ENCODE measurements around the gene KDR. TPM values are rescaled to one million over a fixed set of nuclear protein-coding genes. Genes with fewer than 3 reads are reported as not detected.

The KDR gene
- polyA plus RNA-seq, 1 of the 3 experiments (the other 2 are of a cell fraction), result not detected

- Histone ChIP-seq H3K27me3 (ENCODE audit: insufficient read depth) (no peaks in the 10 kb centered on the region), H3K9me2 (no peaks in the 10 kb centered on the region), H3K9me3 (no peaks in the 10 kb centered on the region), H2AFZ (ENCODE audit: low read depth) (no peak overlapping the region), H3K79me2 (ENCODE audit: insufficient read depth) (no peaks in the 10 kb centered on the region), H3K36me3 (replicated peaks in 1 of 2; ENCODE audit: control insufficient read depth in 1 of 2, insufficient read depth in 2 of 2, low read length in 1 of 2) (no peaks in the 10 kb centered on the region), H3K4me1 (ENCODE audit: control insufficient read depth in 1 of 2, insufficient read depth in 2 of 2, low read depth in 1 of 2, low read length in 1 of 2) (peaks cover 0 to 3% of the 10 kb centered on the region in 2 experiments; a peak in 1 of 4 replicates), H3K9ac (no peak overlapping the region), H3K27ac (ENCODE audit: low read depth in 2 of 2, low read length in 1 of 2) (no peak overlapping the region), H4K20me1 (ENCODE audit: insufficient read depth) (no peaks in the 10 kb centered on the region), H3K4me2 (no peak overlapping the region), H3K4me3 (ENCODE audit: low read depth in 2 of 2, low read length in 1 of 2) (no peak overlapping the region), H3F3A (replicated peaks; ENCODE audit: insufficient read depth) (no peaks in the 10 kb centered on the region)
- POLR2A ChIA-PET, result no interaction called here
- no peak for TF ChIP-seq EZH2phosphoT487 (IDR thresholded peaks at IDR 0.05; ENCODE audit: borderline replicate concordance, low read depth)
- TF ChIP-seq RAD21 (IDR thresholded peaks at IDR 0.05; ENCODE audit: low read length), result no peak
- TF ChIP-seq TEAD4 (IDR thresholded peaks at IDR 0.05; ENCODE audit: borderline replicate concordance, insufficient read depth), result no peak
- TF ChIP-seq TAF1 (IDR thresholded peaks at IDR 0.05; ENCODE audit: borderline replicate concordance, low read depth, low read length), result no peak
- DNase-seq, result no peak
- CTCF ChIA-PET, result interaction anchor here (1.0 kb wide), 1 partner anchor 137 kb away, joined by 3 read pairs; no protein-coding TSS in a partner anchor
- 38% methylated on average over 5 of the region's 5 CpGs for WGBS (ENCODE audit: low lambda C conversion rate)
Observed at GRCh38 chr4:55032179-55032578, 93.2 kb downstream of the KDR start.

DNA sequence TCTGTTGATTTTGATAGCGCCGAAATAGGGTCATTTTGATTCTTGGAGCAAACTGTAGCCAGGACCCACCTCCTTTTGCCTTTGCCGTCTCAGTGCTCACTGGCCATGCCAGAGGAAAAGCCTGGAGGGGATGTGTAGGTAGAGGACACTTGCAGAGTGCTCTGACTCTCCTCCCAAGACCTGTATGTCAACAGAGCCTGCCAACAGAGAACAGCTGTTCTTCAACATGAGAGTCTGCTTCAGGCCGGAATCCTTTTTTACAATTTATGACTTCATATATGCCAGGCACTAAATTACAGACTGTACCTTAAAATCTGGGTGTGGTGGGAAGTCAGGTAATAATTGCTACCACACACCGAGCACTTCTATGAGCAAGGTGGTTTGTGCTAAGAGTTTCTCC, 94.2 kb downstream of the KDR start:
- no peak overlapping the region for H2AFZ ChIP-seq (ENCODE audit: low read depth)
- H3K4me3 ChIP-seq (ENCODE audit: low read depth in 2 of 2, low read length in 1 of 2), result no peak overlapping the region
- no peak for DNase-seq
- H3K27ac ChIP-seq (ENCODE audit: low read depth in 2 of 2, low read length in 1 of 2), result no peak overlapping the region; a peak in 1 of 4 replicates
- ChIA-PET POLR2A (no interaction called here), CTCF (interaction anchor here (1.0 kb wide), 1 partner anchor 138 kb away, joined by 3 read pairs; no protein-coding TSS in a partner anchor)
- no peaks in the 10 kb centered on the region for H3K9me2 ChIP-seq
- 22% methylated on average over 5 of the region's 5 CpGs for WGBS (ENCODE audit: low lambda C conversion rate)
- H3F3A ChIP-seq (replicated peaks; ENCODE audit: insufficient read depth), result no peaks in the 10 kb centered on the region
- no peaks in the 10 kb centered on the region for H4K20me1 ChIP-seq (ENCODE audit: insufficient read depth)
- H3K27me3 ChIP-seq (ENCODE audit: insufficient read depth), result no peaks in the 10 kb centered on the region
- H3K9me3 ChIP-seq, result no peaks in the 10 kb centered on the region
- no peaks in the 10 kb centered on the region for H3K79me2 ChIP-seq (ENCODE audit: insufficient read depth)
- H3K9ac ChIP-seq, result no peak overlapping the region
- no peak overlapping the region for H3K4me2 ChIP-seq
- peaks cover 0 to 3% of the 10 kb centered on the region in 2 experiments; a peak in 1 of 4 replicates for H3K4me1 ChIP-seq (ENCODE audit: control insufficient read depth in 1 of 2, insufficient read depth in 2 of 2, low read depth in 1 of 2, low read length in 1 of 2)
- H3K36me3 ChIP-seq (replicated peaks in 1 of 2; ENCODE audit: control insufficient read depth in 1 of 2, insufficient read depth in 2 of 2, low read length in 1 of 2), result no peaks in the 10 kb centered on the region
- TF ChIP-seq MXI1 (IDR thresholded peaks at IDR 0.05; ENCODE audit: low read depth, low read length) (no peak), EZH2phosphoT487 (IDR thresholded peaks at IDR 0.05; ENCODE audit: borderline replicate concordance, low read depth) (no peak), PBX3 (IDR thresholded peaks at IDR 0.05) (no peak), NRF1 (IDR thresholded peaks at IDR 0.05; ENCODE audit: low read depth, low read length) (no peak), REST (IDR thresholded peaks at IDR 0.05; ENCODE audit: low read depth, low read length) (no peak), NFIC (IDR thresholded peaks at IDR 0.05; ENCODE audit: borderline replicate concordance) (no peak), JUND (IDR thresholded peaks at IDR 0.05) (no peak), SIN3A (IDR thresholded peaks at IDR 0.05; ENCODE audit: borderline replicate concordance, low read depth, low read length) (no peak), YY1 (IDR thresholded peaks at IDR 0.05; ENCODE audit: low read depth) (no peak), SMC3 (IDR thresholded peaks at IDR 0.05; ENCODE audit: low read depth, low read length) (no peak), RFX5 (IDR thresholded peaks at IDR 0.05; ENCODE audit: low read length) (no peak), CHD2 (IDR thresholded peaks at IDR 0.05; ENCODE audit: low read length, partially characterized antibody) (no peak)
- TF ChIP-seq, protein P1, sequence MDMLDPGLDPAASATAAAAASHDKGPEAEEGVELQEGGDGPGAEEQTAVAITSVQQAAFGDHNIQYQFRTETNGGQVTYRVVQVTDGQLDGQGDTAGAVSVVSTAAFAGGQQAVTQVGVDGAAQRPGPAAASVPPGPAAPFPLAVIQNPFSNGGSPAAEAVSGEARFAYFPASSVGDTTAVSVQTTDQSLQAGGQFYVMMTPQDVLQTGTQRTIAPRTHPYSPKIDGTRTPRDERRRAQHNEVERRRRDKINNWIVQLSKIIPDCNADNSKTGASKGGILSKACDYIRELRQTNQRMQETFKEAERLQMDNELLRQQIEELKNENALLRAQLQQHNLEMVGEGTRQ (IDR thresholded peaks at IDR 0.05; ENCODE audit: borderline replicate concordance, low read depth, low read length), result no peak
- TF ChIP-seq, protein P2, sequence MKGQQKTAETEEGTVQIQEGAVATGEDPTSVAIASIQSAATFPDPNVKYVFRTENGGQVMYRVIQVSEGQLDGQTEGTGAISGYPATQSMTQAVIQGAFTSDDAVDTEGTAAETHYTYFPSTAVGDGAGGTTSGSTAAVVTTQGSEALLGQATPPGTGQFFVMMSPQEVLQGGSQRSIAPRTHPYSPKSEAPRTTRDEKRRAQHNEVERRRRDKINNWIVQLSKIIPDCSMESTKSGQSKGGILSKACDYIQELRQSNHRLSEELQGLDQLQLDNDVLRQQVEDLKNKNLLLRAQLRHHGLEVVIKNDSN (IDR thresholded peaks at IDR 0.05; ENCODE audit: borderline replicate concordance, low read depth), result no peak
- TF ChIP-seq, protein P3, sequence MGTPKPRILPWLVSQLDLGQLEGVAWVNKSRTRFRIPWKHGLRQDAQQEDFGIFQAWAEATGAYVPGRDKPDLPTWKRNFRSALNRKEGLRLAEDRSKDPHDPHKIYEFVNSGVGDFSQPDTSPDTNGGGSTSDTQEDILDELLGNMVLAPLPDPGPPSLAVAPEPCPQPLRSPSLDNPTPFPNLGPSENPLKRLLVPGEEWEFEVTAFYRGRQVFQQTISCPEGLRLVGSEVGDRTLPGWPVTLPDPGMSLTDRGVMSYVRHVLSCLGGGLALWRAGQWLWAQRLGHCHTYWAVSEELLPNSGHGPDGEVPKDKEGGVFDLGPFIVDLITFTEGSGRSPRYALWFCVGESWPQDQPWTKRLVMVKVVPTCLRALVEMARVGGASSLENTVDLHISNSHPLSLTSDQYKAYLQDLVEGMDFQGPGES (IDR thresholded peaks at IDR 0.05; ENCODE audit: low read depth, low read length), result no peak

Data from SK-N-SH (cell line).